ENCODE data around the gene POFUT2.
"Not testable (repeated sequence)": the region's sequence is repeated elsewhere in the genome, so short reads cannot be mapped to it uniquely, and the experiment has no call there.

POFUT2 gene

GRCh38 chr21:45317398-45318145, 29.9 kb upstream of the POFUT2 start:
- Histone ChIP-seq H3K9me3 (ENCODE audit: insufficient read depth, low read depth, low read length) (peaks cover 3% of the 10 kb centered on the region), H3K27me3 (ENCODE audit: insufficient read depth, low read length) (no peaks in the 10 kb centered on the region), H4K8ac (ENCODE audit: low read depth, low read length) (peak overlapping the region; percentile 21), H3K4me1 (ENCODE audit: control insufficient read depth in 1 of 2, insufficient read depth in 2 of 2, low read length in 2 of 2) (peaks cover 28 to 33% of the 10 kb centered on the region in 2 experiments), H3K9ac (ENCODE audit: low read length) (no peak overlapping the region), H3K4ac (ENCODE audit: low read depth, low read length) (peak overlapping the region; percentile 63), H2AK5ac (ENCODE audit: low read length) (peak overlapping the region; percentile 96), H4K91ac (ENCODE audit: low read depth, low read length) (peak overlapping the region; percentile 95), H3K79me2 (ENCODE audit: control insufficient read depth, insufficient read depth, low read length, poor library complexity) (peaks cover 6% of the 10 kb centered on the region), H2BK120ac (ENCODE audit: insufficient read depth, low read length, poor library complexity) (peak overlapping the region; percentile 91), H3K79me1 (ENCODE audit: low read length) (peaks cover 37% of the 10 kb centered on the region), H2AFZ (ENCODE audit: insufficient read depth, low read length, poor library complexity) (peak overlapping the region; percentile 41), H4K12ac (ENCODE audit: low read depth, low read length) (peak overlapping the region; percentile 38), H3K14ac (ENCODE audit: low read length) (peak overlapping the region; percentile 86), H3K36me3 (ENCODE audit: control insufficient read depth in 1 of 2, insufficient read depth in 2 of 2, low read length in 2 of 2) (no peaks in the 10 kb centered on the region), H2BK5ac (ENCODE audit: low read depth, low read length, poor library complexity) (peak overlapping the region; percentile 73), H2BK12ac (ENCODE audit: low read length) (peak overlapping the region; percentile 94), H3K4me3 (ENCODE audit: low read depth, low read length) (no peak overlapping the region), H3K4me2 (ENCODE audit: low read length) (no peak overlapping the region), H3K27ac (ENCODE audit: low read depth, low read length) (peak overlapping the region; percentile 84), H3K18ac (ENCODE audit: low read length) (peak overlapping the region; percentile 81), H3K23ac (ENCODE audit: low read length) (no peak overlapping the region)
- DNase-seq = no peak
- WGBS (ENCODE audit: extremely low coverage, insufficient coverage, insufficient read length) = no CpG with 5 or more reads among the region's 17 CpGs

GRCh38 chr21:45316871-45317397, 29.2 kb upstream of the POFUT2 start:
- no CpG with 5 or more reads among the region's 16 CpGs for WGBS (ENCODE audit: extremely low coverage, insufficient coverage, insufficient read length)
- peak overlapping the region; percentile 91 for H2BK120ac ChIP-seq (ENCODE audit: insufficient read depth, low read length, poor library complexity)
- H3K9me3 ChIP-seq (ENCODE audit: insufficient read depth, low read depth, low read length) = peaks cover 3% of the 10 kb centered on the region
- H4K12ac ChIP-seq (ENCODE audit: low read depth, low read length) = no peak overlapping the region
- peaks cover 6% of the 10 kb centered on the region for H3K79me2 ChIP-seq (ENCODE audit: control insufficient read depth, insufficient read depth, low read length, poor library complexity)
- no peaks in the 10 kb centered on the region for H3K27me3 ChIP-seq (ENCODE audit: insufficient read depth, low read length)
- peak overlapping the region; percentile 94 for H2BK12ac ChIP-seq (ENCODE audit: low read length)
- peaks cover 28 to 33% of the 10 kb centered on the region in 2 experiments for H3K4me1 ChIP-seq (ENCODE audit: control insufficient read depth in 1 of 2, insufficient read depth in 2 of 2, low read length in 2 of 2)
- peak overlapping the region; percentile 95 for H4K91ac ChIP-seq (ENCODE audit: low read depth, low read length)
- no peak overlapping the region for H4K8ac ChIP-seq (ENCODE audit: low read depth, low read length)
- H3K14ac ChIP-seq (ENCODE audit: low read length) = peak overlapping the region; percentile 76
- no peaks in the 10 kb centered on the region for H3K36me3 ChIP-seq (ENCODE audit: control insufficient read depth in 1 of 2, insufficient read depth in 2 of 2, low read length in 2 of 2)
- H3K9ac ChIP-seq (ENCODE audit: low read length) = no peak overlapping the region
- H2AK5ac ChIP-seq (ENCODE audit: low read length) = peak overlapping the region; percentile 18
- no peak overlapping the region for H3K27ac ChIP-seq (ENCODE audit: low read depth, low read length)
- no peak overlapping the region for H3K4ac ChIP-seq (ENCODE audit: low read depth, low read length)
- H2BK5ac ChIP-seq (ENCODE audit: low read depth, low read length, poor library complexity) = peak overlapping the region; percentile 73
- H3K79me1 ChIP-seq (ENCODE audit: low read length) = peaks cover 35% of the 10 kb centered on the region
- H3K4me2 ChIP-seq (ENCODE audit: low read length) = no peak overlapping the region
- H3K23ac ChIP-seq (ENCODE audit: low read length) = no peak overlapping the region
- no peak overlapping the region for H2AFZ ChIP-seq (ENCODE audit: insufficient read depth, low read length, poor library complexity)
- no peak overlapping the region for H3K18ac ChIP-seq (ENCODE audit: low read length)
- no peak for DNase-seq
- no peak overlapping the region for H3K4me3 ChIP-seq (ENCODE audit: low read depth, low read length)

GRCh38 chr21:45315676-45316470, 28.2 kb upstream of the POFUT2 start:
- DNase-seq; H3K9me3 ChIP-seq (ENCODE audit: insufficient read depth, low read depth, low read length); H3K4me2 ChIP-seq (ENCODE audit: low read length); H4K91ac ChIP-seq (ENCODE audit: low read depth, low read length); H3K23ac ChIP-seq (ENCODE audit: low read length); H4K12ac ChIP-seq (ENCODE audit: low read depth, low read length); H3K27ac ChIP-seq (ENCODE audit: low read depth, low read length); H3K14ac ChIP-seq (ENCODE audit: low read length); H3K9ac ChIP-seq (ENCODE audit: low read length); H2BK120ac ChIP-seq (ENCODE audit: insufficient read depth, low read length, poor library complexity); H4K8ac ChIP-seq (ENCODE audit: low read depth, low read length); H3K36me3 ChIP-seq (ENCODE audit: control insufficient read depth in 1 of 2, insufficient read depth in 2 of 2, low read length in 2 of 2); H3K79me2 ChIP-seq (ENCODE audit: control insufficient read depth, insufficient read depth, low read length, poor library complexity); H3K27me3 ChIP-seq (ENCODE audit: insufficient read depth, low read length); H2AK5ac ChIP-seq (ENCODE audit: low read length); H2AFZ ChIP-seq (ENCODE audit: insufficient read depth, low read length, poor library complexity); H3K4ac ChIP-seq (ENCODE audit: low read depth, low read length); H3K18ac ChIP-seq (ENCODE audit: low read length); H3K4me3 ChIP-seq (ENCODE audit: low read depth, low read length); H2BK5ac ChIP-seq (ENCODE audit: low read depth, low read length, poor library complexity); H2BK12ac ChIP-seq (ENCODE audit: low read length): not testable (repeated sequence)
- no CpG with 5 or more reads among the region's 7 CpGs for WGBS (ENCODE audit: extremely low coverage, insufficient coverage, insufficient read length)
- Histone ChIP-seq H3K79me1 (ENCODE audit: low read length) (peaks cover 32% of the 10 kb centered on the region), H3K4me1 (ENCODE audit: control insufficient read depth in 1 of 2, insufficient read depth in 2 of 2, low read length in 2 of 2) (peaks cover 28 to 33% of the 10 kb centered on the region in 2 experiments)

- no peak overlapping the region for H3K9ac ChIP-seq (ENCODE audit: low read length)
Observed at GRCh38 chr21:45313682-45314081, 26.0 kb upstream of the POFUT2 start.

More at GRCh38 chr21:45313682-45314081, 26.0 kb upstream of the POFUT2 start:
- H3K4me3 ChIP-seq (ENCODE audit: low read depth, low read length) = no peak overlapping the region
- H2BK12ac ChIP-seq (ENCODE audit: low read length) = no peak overlapping the region
- H3K14ac ChIP-seq (ENCODE audit: low read length) = no peak overlapping the region
- H4K12ac ChIP-seq (ENCODE audit: low read depth, low read length) = no peak overlapping the region
- H3K79me2 ChIP-seq (ENCODE audit: control insufficient read depth, insufficient read depth, low read length, poor library complexity) = peaks cover 6% of the 10 kb centered on the region
- no peak overlapping the region for H2BK120ac ChIP-seq (ENCODE audit: insufficient read depth, low read length, poor library complexity)
- H3K36me3 ChIP-seq (ENCODE audit: control insufficient read depth in 1 of 2, insufficient read depth in 2 of 2, low read length in 2 of 2) = no peaks in the 10 kb centered on the region
- WGBS (ENCODE audit: extremely low coverage, insufficient coverage, insufficient read length) = no CpG with 5 or more reads among the region's 3 CpGs
- peaks cover 9% of the 10 kb centered on the region for H3K9me3 ChIP-seq (ENCODE audit: insufficient read depth, low read depth, low read length)
- H3K4me1 ChIP-seq (ENCODE audit: control insufficient read depth in 1 of 2, insufficient read depth in 2 of 2, low read length in 2 of 2) = peaks cover 20% of the 10 kb centered on the region in 2 experiments
- H2AK5ac ChIP-seq (ENCODE audit: low read length) = no peak overlapping the region
- H4K8ac ChIP-seq (ENCODE audit: low read depth, low read length) = no peak overlapping the region
- H3K4ac ChIP-seq (ENCODE audit: low read depth, low read length) = no peak overlapping the region
- H4K91ac ChIP-seq (ENCODE audit: low read depth, low read length) = no peak overlapping the region
- no peak for DNase-seq
- H3K27me3 ChIP-seq (ENCODE audit: insufficient read depth, low read length) = no peaks in the 10 kb centered on the region
- no peak overlapping the region for H2AFZ ChIP-seq (ENCODE audit: insufficient read depth, low read length, poor library complexity)
- H3K27ac ChIP-seq (ENCODE audit: low read depth, low read length) = no peak overlapping the region
- no peak overlapping the region for H3K4me2 ChIP-seq (ENCODE audit: low read length)
- H3K23ac ChIP-seq (ENCODE audit: low read length) = no peak overlapping the region
- H3K79me1 ChIP-seq (ENCODE audit: low read length) = peaks cover 20% of the 10 kb centered on the region
- no peak overlapping the region for H2BK5ac ChIP-seq (ENCODE audit: low read depth, low read length, poor library complexity)
- no peak overlapping the region for H3K18ac ChIP-seq (ENCODE audit: low read length)

Data from trophoblast cell (in vitro differentiated cells and primary cell).